Activated naive CD4-positive, alpha-beta T cell (primary cell): ENCODE measurements around the gene IGSF3.
"Not testable (repeated sequence)": the region's sequence is repeated elsewhere in the genome, so short reads cannot be mapped to it uniquely, and the experiment has no call there.

Experiments used
- DNase-seq, 4 experiments: peaks; one replicate each; lab custom pipeline; 2025; lab: John Stamatoyannopoulos, UW

Gene IGSF3

DNA sequence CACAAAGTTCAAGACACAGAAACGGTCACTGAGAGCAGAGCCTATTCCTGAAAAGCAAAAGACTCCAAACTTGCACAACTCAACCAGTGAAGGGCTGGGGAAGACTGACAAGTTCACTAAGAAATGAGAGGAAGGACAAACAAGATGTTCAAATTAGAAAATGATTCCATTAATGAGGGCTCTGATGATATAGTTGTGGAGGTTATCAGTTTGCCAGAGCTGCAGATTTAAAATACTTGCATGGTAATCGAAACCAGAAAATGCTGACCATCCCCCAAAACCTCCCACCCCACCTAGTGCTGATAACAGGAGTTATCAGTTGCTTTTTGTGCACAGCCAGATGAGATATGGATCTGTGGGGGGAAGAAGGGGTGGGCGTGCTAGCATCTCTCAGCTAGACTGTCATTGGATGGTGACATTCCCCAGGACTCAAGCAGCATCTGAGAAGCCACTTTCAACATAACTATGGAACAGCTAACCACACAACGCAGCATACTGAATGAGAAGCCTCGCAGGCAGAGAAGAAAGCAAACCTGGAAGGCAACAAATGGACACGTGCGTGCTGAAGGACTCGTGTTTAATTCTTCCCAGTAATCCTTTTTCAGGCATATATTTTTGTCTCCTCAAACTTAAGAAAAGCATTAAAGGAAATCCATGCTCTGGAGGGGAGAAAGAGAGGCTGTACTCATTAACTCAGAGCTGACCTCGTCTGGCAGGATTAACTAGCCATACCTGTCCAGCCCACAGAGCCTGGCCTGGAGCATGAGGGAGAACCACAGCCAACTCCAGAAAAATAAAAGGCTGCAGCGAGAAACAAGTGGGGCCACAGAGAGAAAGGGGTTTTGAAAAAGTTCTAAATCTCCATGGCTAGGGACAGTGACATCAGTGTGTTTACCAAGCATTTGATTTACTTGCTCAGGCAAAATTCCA, 35.3 kb downstream of the IGSF3 start:
- DNase-seq = not testable (repeated sequence)

GRCh38 chr1:116631554-116631953, 36.0 kb downstream of the IGSF3 start:
- DNase-seq = not testable (repeated sequence)

DNA sequence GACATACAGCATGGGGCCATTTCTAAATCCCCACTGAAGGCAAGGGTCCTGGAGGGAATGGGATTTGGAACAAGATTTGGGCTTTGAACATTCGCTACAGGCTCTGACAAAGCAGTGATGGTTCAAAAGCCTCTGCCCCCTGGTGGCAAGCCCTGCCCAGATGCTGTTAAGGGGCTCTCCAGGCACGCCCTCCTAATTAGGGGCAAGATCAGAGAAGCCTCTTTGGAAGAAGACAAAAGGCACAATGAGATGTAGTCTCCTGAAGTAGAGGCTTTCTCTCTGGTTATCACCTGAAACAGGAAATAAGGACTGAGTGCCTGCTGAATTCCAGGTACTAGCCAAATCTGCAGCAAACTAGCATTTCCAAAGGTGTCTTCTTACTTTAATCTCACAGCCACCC, 37.5 kb downstream of the IGSF3 start:
- not testable (repeated sequence) for DNase-seq

GRCh38 chr1:116629441-116629840, 38.1 kb downstream of the IGSF3 start:
- not testable (repeated sequence) for DNase-seq

DNA sequence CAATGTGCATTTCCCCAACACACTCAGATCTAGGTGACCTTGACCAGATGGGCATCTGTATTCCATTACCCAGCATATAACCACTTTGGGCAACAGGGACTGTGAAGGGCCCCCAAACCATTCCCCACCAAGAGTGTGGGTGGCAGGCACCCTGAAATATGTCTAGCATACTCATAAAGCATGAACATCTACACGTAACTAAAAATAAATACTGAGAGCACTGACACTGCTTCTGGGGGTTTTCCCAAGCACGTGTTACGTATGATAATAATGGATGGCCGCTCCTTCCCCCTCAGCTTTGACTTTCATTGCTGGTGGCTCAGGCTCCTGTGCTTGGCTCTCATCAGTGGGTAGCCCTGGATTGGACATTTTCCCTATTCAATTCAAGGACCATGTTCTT, 39.1 kb downstream of the IGSF3 start:
- DNase-seq = no peak

GRCh38 chr1:116627357-116627756, 40.2 kb downstream of the IGSF3 start:
- DNase-seq = not testable (repeated sequence)

DNA sequence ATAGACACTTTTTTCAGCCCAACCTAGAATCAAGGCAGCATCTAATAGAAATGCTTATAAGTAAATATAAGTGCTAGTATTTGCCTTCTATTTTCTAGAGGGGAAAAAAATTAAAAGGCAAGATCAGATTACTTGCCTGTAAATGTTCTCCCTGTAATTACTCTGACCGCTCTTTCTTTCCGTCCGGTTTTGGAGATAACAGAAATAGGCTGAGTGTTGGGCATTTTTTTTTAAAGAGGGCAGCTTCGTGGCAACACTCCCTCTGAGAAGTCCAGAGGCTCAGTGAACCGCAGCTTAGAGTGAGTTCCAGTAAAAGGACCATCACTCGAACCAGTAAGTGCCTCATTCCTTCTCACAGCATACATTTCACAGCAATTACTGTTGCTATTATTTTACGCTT, 40.6 kb downstream of the IGSF3 start:
- not testable (repeated sequence) for DNase-seq

DNA sequence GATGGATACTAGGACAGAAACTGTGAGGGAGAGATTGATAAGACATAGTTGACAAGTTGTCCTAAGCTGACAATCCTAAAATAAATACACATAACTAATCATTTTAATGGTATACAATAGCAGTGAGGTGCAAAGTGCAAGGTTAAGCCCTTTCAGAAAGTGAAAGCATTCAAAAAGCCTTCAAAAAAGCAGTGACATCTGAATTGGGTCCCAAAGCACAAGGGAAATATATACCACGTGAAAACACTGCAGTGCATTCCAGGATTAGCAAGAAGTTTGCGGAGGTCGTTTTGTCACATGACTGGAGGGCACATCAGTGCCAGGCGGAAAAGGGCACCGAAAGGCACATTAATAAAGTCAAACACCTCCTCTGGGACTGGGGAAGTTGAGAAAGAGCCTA, 42.4 kb downstream of the IGSF3 start:
- not testable (repeated sequence) for DNase-seq

DNA sequence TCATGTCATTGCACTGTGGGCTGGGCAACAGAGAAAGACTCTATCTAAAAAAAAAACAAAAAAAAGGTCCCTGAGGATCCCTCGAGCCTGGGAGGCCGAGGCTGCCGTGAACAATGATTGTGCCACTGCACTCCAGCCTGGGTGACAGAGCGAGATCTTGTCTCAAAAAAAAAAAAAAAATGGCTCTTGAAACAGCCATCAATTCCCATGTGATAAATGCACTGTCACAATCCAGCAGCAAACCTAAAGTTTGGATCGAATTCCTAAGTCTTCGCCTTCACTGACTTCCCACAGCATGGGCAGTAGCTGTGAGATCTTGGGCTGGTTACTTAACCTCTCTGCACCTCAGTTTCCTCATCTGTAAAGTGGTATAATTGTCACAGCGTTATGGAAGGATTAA, 43.5 kb downstream of the IGSF3 start:
- no peak for DNase-seq

- not testable (repeated sequence) for DNase-seq
These were observed 45.0 kb downstream of the IGSF3 start for GRCh38 chr1:116622496-116622895.

- not testable (repeated sequence) for DNase-seq
These were observed 45.8 kb downstream of the IGSF3 start for GRCh38 chr1:116621756-116622155.

- DNase-seq = not testable (repeated sequence)
These were observed 47.1 kb downstream of the IGSF3 start for GRCh38 chr1:116620392-116620791.

GRCh38 chr1:116619106-116619505, 48.4 kb downstream of the IGSF3 start:
- not testable (repeated sequence) for DNase-seq

- DNase-seq = not testable (repeated sequence)
These were observed 49.7 kb downstream of the IGSF3 start for GRCh38 chr1:116617808-116618207.

GRCh38 chr1:116613825-116614224, 53.7 kb downstream of the IGSF3 start:
- not testable (repeated sequence) for DNase-seq

- DNase-seq = not testable (repeated sequence)
These were observed 57.6 kb downstream of the IGSF3 start for GRCh38 chr1:116609801-116610371.

DNA sequence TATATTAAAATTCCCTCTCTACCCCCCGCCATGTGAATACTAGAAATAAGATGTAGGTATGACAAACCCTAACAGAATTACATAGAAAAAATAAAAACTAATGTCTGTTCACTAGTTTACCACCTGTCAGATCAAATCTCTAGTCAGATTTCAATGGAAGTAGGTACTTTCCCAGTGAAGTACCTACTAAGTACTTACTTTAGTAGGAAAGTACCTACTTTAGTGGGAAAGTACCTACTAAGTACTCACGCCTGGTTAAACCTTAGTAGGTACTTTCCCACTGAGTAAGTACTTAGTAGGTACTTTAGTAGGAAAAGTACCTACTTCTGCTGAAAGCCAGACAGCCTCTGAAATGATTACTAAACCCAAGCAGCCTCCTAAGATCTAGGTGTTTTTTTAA, 58.7 kb downstream of the IGSF3 start:
- DNase-seq = not testable (repeated sequence)

DNA sequence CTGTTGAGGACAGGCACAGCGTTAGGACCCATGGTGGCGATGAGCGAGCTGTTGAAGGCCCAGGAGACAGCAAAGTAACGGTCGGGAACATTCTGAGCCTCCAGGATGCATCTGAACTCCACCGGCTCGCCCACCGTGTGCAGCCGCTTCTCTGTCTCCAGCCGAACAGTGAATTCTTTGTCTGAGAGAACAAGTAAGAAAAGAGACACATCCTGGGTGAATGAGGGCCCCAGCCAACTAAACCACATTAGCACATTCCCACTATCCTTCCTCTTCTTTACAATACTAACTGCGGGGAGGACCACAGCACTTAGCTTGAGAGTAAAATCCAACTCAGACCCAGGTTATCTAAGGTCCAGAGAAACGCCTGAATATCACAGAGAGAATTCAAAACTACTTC, 59.4 kb downstream of the IGSF3 start:
- not testable (repeated sequence) for DNase-seq

- not testable (repeated sequence) for DNase-seq
These were observed 60.1 kb downstream of the IGSF3 start for GRCh38 chr1:116607463-116607862.

DNA sequence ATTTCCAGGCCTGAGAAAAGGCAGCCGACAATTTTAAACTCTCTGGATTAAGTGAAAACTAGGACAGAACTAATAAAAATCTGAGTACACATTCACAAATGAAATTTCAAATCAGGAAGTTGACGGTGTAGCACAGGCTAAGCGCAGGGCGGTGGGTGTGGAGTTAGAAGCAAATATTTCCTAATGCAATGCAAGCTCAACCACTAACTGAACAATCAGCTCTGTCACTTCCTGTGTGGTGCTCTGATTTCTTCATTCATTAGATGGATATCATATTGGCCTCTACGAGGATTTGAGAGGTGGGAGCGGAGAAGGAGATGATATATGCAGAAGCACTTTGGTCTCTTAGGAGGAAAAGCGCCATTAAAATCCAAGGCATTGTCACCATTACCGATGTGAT, 61.5 kb downstream of the IGSF3 start:
- not testable (repeated sequence) for DNase-seq

DNA sequence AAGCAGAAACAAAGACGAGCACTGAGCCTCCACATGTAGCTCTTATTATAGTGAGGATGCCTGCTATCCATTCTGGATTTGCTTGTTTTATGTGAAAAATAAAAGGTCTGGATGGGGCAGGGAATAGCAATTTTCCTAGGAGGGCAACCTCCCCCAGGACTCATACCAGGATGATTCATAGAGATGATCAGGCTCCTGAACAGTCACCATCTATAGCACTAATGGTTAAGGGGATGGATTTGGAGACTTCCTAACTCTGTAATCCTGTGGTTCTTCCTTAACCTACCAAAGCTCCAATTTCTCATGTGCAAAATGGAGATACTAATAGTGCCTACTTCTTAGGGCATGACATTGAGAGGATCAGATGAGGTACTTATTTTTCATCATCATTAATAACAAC, 62.2 kb downstream of the IGSF3 start:
- DNase-seq = no peak

DNA sequence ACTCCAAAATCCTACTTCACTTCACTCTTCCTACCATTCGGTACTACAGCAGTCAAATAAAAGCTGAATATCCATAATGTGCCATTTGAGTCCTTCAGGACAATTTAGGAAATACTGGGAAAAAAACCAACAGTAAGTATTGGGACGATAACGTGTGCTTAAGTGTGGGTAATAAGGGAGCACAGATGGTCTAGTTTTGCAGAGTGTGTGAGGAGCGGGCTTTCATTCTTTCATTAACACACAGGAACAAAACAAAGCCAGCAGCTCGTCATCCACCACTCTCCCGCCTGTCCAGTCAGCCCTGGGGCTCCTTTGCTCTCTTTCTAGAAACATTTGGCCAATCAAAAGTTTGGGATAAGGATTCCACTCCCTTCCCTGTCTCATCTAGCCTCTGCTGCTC, 63.1 kb downstream of the IGSF3 start:
- DNase-seq = not testable (repeated sequence)

GRCh38 chr1:116603646-116604045, 63.9 kb downstream of the IGSF3 start:
- not testable (repeated sequence) for DNase-seq
